Ovary (tissue), 9 donors: ENCODE measurements around the gene MAST2. TPM values are rescaled to one million over a fixed set of nuclear protein-coding genes. Genes with fewer than 3 reads are reported as not detected.

Experiments used
- DNase-seq, 5 donors: peaks; one replicate each; pipeline ENCODE4 v3.0.0-alpha.2; 2019 to 2020
- H3K27ac ChIP-seq, 2 donors: fragments of 200-600 bp; one replicate each; pipeline versions ENCODE4 v1.5.1 to v1.8.0; 2019 to 2022
- H3K27me3 ChIP-seq: fragments of 200-600 bp; one replicate; pipeline ENCODE4 v1.8.0; 2022
- H3K36me3 ChIP-seq: fragments of 200-600 bp; sonication (generic); one replicate; pipeline ENCODE4 v1.5.1; 2019
- H3K4me1 ChIP-seq: one replicate; pipeline ENCODE4 v1.8.1; 2013; ENCODE audit warnings: mild to moderate bottlenecking, moderate library complexity; ENCODE audit not compliant: insufficient read depth
- H3K4me3 ChIP-seq: fragments of 200-600 bp; sonication (generic); one replicate; pipeline ENCODE4 v1.5.1; 2017
- H3K9me3 ChIP-seq, 2 donors: fragments of 200-600 bp in 1 of 2; sonication (generic) in 1 of 2; one replicate each; pipeline versions ENCODE4 v1.5.1 to v1.8.1; 2013 to 2019; ENCODE audit warnings: mild to moderate bottlenecking in 1 of 2, moderate library complexity in 1 of 2
- CTCF ChIP-seq, 3 donors: fragments of 450-650 bp in 2 of 3; fragments of 200-600 bp in 1 of 3; IDR thresholded peaks; one replicate each; pipeline versions ENCODE4 v1.5.1 to v1.8.0; 2016 to 2022; ENCODE audit warnings: antibody characterized with exemption in 3 of 3, mild to moderate bottlenecking in 1 of 3
- EP300 ChIP-seq: sonication (generic); formaldehyde crosslinking; IDR thresholded peaks from one replicate; pipeline ENCODE4 v1.6.1; 2017; ENCODE audit warnings: antibody characterized with exemption
- POLR2A ChIP-seq: fragments of 450-650 bp; IDR thresholded peaks from one replicate; pipeline ENCODE4 v1.6.1; 2017; ENCODE audit warnings: antibody characterized with exemption, mild to moderate bottlenecking, moderate library complexity
- WGBS, 3 donors: extraction: QIAGEN DNeasy Blood & Tissue Kit in 1 of 3; methylation state at CpG; one replicate each; pipeline versions ENCODE4 v1.1.5 to v1.1.7; 2013 to 2017; 5-methylcytosine and 5-hydroxymethylcytosine counted together
- intact Hi-C, 4 donors: fragments of 100-400 bp; cut with DNase I; formaldehyde crosslinking; loops; one replicate each; pipeline versions ENCODE4 v1.11.0 to v1.15.1; 2022 to 2023
- polyA plus RNA-seq, 2 donors: library from polyadenylated mRNA; stranded (reverse); fragments of 200-250 nt in 1 of 2; fragments of 350-450 nt in 1 of 2; fragmentation: Illumina TruSeq in 1 of 2; extraction: RNeasy Lipid Tissue Mini Kit (QIAGEN cat#74804) in 1 of 2; gene quantifications; one replicate each; pipeline ENCODE4 v1.2.3, GENCODE V29; 2013 to 2014
- total RNA-seq, 7 donors: library from RNA; depleted of rRNA in 2 of 7; stranded (reverse); fragments of >200 nt in 2 of 7; fragmentation: NEBNext Ultra II Directional in 3 of 7; extraction: Animal tissue kit (Norgen Biotek cat#: 25700) in 3 of 7; gene quantifications; one replicate each; pipeline versions ENCODE4 v1.1.0 to v1.2.4, GENCODE V29; 2016 to 2023
- donor health status: DM: no; HTN: no; CAD: no; lungs with moderate emphysema.
- donor health status: DM: no; HTN: no; CAD: no.
- donor health status: Bipolar disorder and iron deficiency.
- donor health status: DM: yes; HTN: yes; CAD: no.
- donor health status: DM: no; HTN: no; CAD: no.
- donor health status: DM: yes; HTN: yes; CAD: no.

The MAST2 gene
- total and polyA plus RNA-seq, 9 donors: 22.6 to 50.4 (median 31.7) TPM

DNA sequence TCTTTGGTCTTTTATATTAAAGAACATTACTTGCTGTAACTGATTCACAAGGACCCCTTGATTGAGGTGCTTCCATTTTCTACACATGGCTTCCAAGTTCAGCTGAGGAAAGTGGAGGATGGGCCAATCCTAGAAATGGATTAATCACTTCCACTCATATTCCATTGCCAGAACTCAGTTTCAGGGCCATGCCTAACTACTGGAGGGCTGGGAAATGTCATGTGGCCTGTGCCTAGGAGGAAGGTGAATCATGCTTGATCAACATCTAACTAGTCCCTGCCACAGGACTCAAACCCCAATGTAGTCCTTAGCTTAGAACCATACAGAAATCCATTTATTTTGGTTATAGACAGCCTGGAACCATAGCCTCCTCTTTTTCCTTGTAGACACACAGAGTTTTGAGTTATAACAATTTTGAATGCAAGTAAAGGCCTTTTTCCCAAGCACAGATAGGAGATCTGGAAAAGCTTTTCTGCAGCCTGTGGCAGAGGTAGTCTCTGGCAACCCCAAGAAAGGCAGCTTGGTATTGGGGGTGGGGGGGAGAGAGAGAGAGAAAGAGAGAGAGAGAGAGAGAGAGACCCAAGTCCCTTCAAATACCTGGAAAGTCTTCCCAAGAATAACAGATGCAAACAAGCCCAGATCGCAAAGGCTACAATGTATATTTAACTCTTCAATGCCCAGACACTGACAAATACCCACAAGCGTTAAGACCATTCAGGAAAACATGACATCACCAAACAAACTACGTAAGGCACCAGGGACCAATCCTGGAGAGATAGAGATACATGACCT, 12.5 kb downstream of the MAST2 start:
- DNase-seq: no peak
- no peaks in the 10 kb centered on the region for H3K9me3 ChIP-seq
- no peak overlapping the region for H3K4me3 ChIP-seq
- WGBS, 3 donors: 64 to 97% (median 77%) methylated on average over 3 of the region's 3 CpGs
- H3K27me3 ChIP-seq: no peaks in the 10 kb centered on the region
- no peaks in the 10 kb centered on the region for H3K36me3 ChIP-seq
- H3K27ac ChIP-seq: no peak overlapping the region
- TF ChIP-seq POLR2A (no peak), CTCF (IDR thresholded peaks at IDR 0.05) (no peak), EP300 (no peak)
- intact Hi-C loops: no loop called here
- no peaks in the 10 kb centered on the region for H3K4me1 ChIP-seq

DNA sequence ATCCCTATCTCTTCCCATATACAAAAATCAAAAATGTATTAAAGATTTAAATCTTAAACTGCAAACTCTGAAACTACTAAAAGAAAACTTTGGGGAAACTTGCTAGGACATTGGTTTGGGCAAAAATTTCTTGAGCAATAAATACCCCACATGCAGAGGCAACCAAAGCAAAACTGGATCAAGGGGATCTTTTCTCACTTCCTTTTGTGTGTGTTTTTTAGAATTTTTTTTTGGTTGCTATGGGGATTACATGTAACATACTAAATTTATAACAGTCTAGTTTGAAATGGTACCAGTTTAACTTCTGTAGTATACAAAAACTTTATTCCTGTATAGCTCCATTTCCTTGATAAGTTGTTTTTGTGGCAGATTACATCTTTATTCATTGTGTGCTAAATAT, 16.8 kb downstream of the MAST2 start:
- H3K27ac ChIP-seq: no peak overlapping the region
- TF ChIP-seq POLR2A (no peak), CTCF (IDR thresholded peaks at IDR 0.05) (no peak)
- no peaks in the 10 kb centered on the region for H3K36me3 ChIP-seq
- no peak overlapping the region for H3K4me3 ChIP-seq
- no peaks in the 10 kb centered on the region for H3K9me3 ChIP-seq
- DNase-seq: no peak
- no peaks in the 10 kb centered on the region for H3K27me3 ChIP-seq
- intact Hi-C loops: no loop called here
- H3K4me1 ChIP-seq: no peaks in the 10 kb centered on the region

- Histone ChIP-seq H3K36me3 (no peaks in the 10 kb centered on the region), H3K9me3 (no peaks in the 10 kb centered on the region), H3K27ac (no peak overlapping the region), H3K4me3 (no peak overlapping the region), H3K4me1 (no peaks in the 10 kb centered on the region), H3K27me3 (no peaks in the 10 kb centered on the region)
- intact Hi-C loops: no loop called here
- DNase-seq: no peak
- TF ChIP-seq POLR2A: no peak
- no peak for TF ChIP-seq EP300
- no peak for TF ChIP-seq CTCF (IDR thresholded peaks at IDR 0.05)
- 90 to 98% (median 94%) methylated on average over 3 of the region's 3 CpGs for WGBS, 3 donors
Measured at GRCh38 chr1:45820788-45821187, 17.4 kb downstream of the MAST2 start.

- no peak overlapping the region for H3K4me3 ChIP-seq
- H3K27me3 ChIP-seq: no peaks in the 10 kb centered on the region
- H3K4me1 ChIP-seq: no peaks in the 10 kb centered on the region
- H3K36me3 ChIP-seq: no peaks in the 10 kb centered on the region
- no peaks in the 10 kb centered on the region for H3K9me3 ChIP-seq
- DNase-seq: no peak
- 96 to 100% (median 97%) methylated on average over 1 of the region's 1 CpG for WGBS, 3 donors
- TF ChIP-seq EP300 (no peak), POLR2A (no peak), CTCF (IDR thresholded peaks at IDR 0.05) (no peak)
- H3K27ac ChIP-seq: no peak overlapping the region
- intact Hi-C loops: no loop called here
Measured at GRCh38 chr1:45822644-45823043, 19.2 kb downstream of the MAST2 start.
